MCF 10A (cell line): ENCODE measurements around the gene GSX2. TPM values are rescaled to one million over a fixed set of nuclear protein-coding genes. Genes with fewer than 3 reads are reported as not detected.
A peak's percentile ranks its signal among the peaks of the same experiment; 100 is the strongest.

Source experiments
- BruUV-seq: library from RNA; stranded (reverse); fragments of 400-500 nt; replicated peaks from 2 replicates; lab custom pipeline; 2021; lab: Mats Ljungman, UMichigan
- CTCF ChIA-PET: fragments of 300-600 bp; sonication (Branson Sonifier 250); formaldehyde crosslinking; extraction: SDS; loops from one replicate; lab custom pipeline; 2021; ENCODE audit warnings: antibody characterized with exemption, inconsistent platforms; lab: Yijun Ruan, JAX
- POLR2A ChIA-PET: fragments of 300-600, 350-650 bp; sonication (Branson Sonifier 250); formaldehyde crosslinking; extraction: SDS; loops from one replicate; lab custom pipeline; 2020; ENCODE audit warnings: antibody characterized with exemption, inconsistent platforms; lab: Yijun Ruan, JAX
- DNase-seq: peaks from one replicate; pipeline ENCODE4 v3.0.0-alpha.2; 2018; ENCODE audit not compliant: unreplicated experiment
- H3K27ac Mint-ChIP-seq: one replicate; pipeline ENCODE4 v1.8.0; 2022; ENCODE audit warnings: mild to moderate bottlenecking, low read depth, mixed read lengths; ENCODE audit not compliant: unreplicated experiment
- H3K27me3 Mint-ChIP-seq: one replicate; pipeline ENCODE4 v1.8.0; 2022; ENCODE audit warnings: mixed read lengths; ENCODE audit not compliant: insufficient read depth, unreplicated experiment
- H3K36me3 Mint-ChIP-seq: one replicate; pipeline ENCODE4 v1.8.0; 2022; ENCODE audit warnings: mild to moderate bottlenecking, moderate library complexity, mixed read lengths; ENCODE audit not compliant: insufficient read depth, unreplicated experiment
- H3K4me1 Mint-ChIP-seq: one replicate; pipeline ENCODE4 v1.8.0; 2022; ENCODE audit warnings: mixed read lengths; ENCODE audit not compliant: insufficient read depth, unreplicated experiment
- H3K4me3 Mint-ChIP-seq: one replicate; pipeline ENCODE4 v1.8.0; 2022; ENCODE audit warnings: mild to moderate bottlenecking, moderate library complexity, mixed read lengths; ENCODE audit not compliant: unreplicated experiment
- H3K9me3 Mint-ChIP-seq: one replicate; pipeline ENCODE4 v1.8.0; 2022; ENCODE audit warnings: mixed read lengths; ENCODE audit not compliant: unreplicated experiment
- intact Hi-C: fragments of 100-400 bp; cut with micrococcal nuclease; formaldehyde crosslinking; loops from 2 replicates; pipeline ENCODE4 v1.14.1; 2022
- total RNA-seq: library from RNA; stranded (reverse); gene quantifications from 2 replicates; pipeline ENCODE4 v1.2.3, GENCODE V29; 2022
- TF ChIP-seq, protein P1 (sequence below): fragments of 200-600 bp; IDR thresholded peaks from one replicate; pipeline ENCODE4 v1.8.0; 2022; ENCODE audit warnings: antibody characterized with exemption, mild to moderate bottlenecking; ENCODE audit not compliant: unreplicated experiment

GSX2 gene
- total RNA-seq, 1 experiment from 2014 or later: not detected

DNA sequence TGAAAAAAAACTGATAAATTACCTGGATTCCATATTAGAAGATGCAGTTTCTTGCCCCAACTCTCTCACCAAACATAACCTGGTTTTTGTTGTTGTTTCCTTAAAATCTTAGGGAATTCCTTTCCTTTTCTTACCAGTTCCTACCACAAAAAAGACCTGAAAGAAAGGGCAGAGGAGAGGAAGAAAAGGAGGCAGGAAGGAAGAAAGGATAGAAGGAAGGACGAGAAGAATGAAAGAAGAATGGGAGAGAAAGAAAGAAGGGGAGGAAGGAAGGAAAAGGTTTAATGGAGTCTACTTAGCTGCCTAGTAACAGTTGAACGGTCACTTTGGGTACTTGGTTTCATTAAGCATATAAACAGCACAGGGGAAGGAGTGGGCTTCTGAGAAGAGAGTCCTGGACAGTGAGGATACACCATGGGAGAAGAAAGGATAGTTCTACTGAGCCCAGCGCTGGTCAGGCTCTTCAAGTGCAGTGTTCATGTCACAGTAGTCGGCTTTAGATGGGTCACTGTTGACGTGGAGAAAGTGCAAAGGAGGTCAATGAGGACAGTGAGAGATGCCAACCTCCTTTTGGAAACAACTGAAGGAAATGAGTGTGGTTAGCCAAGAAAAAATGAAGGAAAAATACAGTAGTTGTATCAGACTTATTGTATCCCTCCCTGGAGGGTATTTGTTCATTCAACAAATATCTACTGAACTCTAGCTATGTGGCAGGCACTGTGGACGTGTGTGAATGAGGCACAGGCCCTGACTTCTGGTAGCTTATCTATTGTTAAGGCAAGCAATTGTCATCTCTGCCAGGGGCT is 34.5 kb upstream of the GSX2 start:
- TF ChIP-seq, protein P1, sequence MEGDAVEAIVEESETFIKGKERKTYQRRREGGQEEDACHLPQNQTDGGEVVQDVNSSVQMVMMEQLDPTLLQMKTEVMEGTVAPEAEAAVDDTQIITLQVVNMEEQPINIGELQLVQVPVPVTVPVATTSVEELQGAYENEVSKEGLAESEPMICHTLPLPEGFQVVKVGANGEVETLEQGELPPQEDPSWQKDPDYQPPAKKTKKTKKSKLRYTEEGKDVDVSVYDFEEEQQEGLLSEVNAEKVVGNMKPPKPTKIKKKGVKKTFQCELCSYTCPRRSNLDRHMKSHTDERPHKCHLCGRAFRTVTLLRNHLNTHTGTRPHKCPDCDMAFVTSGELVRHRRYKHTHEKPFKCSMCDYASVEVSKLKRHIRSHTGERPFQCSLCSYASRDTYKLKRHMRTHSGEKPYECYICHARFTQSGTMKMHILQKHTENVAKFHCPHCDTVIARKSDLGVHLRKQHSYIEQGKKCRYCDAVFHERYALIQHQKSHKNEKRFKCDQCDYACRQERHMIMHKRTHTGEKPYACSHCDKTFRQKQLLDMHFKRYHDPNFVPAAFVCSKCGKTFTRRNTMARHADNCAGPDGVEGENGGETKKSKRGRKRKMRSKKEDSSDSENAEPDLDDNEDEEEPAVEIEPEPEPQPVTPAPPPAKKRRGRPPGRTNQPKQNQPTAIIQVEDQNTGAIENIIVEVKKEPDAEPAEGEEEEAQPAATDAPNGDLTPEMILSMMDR: no peak
- H3K27ac Mint-ChIP-seq: peak overlapping the region; percentile 97
- intact Hi-C loops: no loop called here
- H3K4me1 Mint-ChIP-seq: peaks cover 40% of the 10 kb centered on the region
- H3K36me3 Mint-ChIP-seq: peaks cover 5% of the 10 kb centered on the region
- no TSS peak for BruUV-seq
- ChIA-PET CTCF (interaction anchor here (0.5 to 1.3 kb wide), 3 partner anchors 127 to 1760 kb away, joined by 3 to 5 read pairs (median 4); no protein-coding TSS in a partner anchor), POLR2A (interaction anchor here (0.7 to 3.1 kb wide), 11 partner anchors 8 to 151 kb away, joined by 3 to 14 read pairs (median 3); no protein-coding TSS in a partner anchor)
- no peak for DNase-seq
- H3K9me3 Mint-ChIP-seq: peaks cover 7% of the 10 kb centered on the region
- no peaks in the 10 kb centered on the region for H3K27me3 Mint-ChIP-seq
- peak overlapping the region; percentile 89 for H3K4me3 Mint-ChIP-seq

DNA sequence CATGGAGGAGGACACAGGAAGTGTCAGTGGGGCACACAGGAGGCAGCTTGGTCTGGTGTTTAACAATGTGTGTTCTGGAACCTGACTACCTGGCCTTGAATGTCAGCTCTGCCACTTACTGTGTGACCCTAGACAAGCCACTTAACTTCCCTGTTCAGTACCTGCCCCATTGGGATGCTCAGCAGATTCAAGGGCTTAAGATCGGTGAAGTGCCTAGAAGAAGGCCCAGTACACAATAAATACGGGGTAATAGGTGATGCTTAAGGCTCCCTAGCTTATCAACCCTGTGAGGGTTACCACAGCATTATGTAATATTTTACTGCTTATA is 33.9 kb upstream of the GSX2 start:
- Mint-ChIP-seq H3K4me3 (no peak overlapping the region), H3K27ac (peak overlapping the region; percentile 97), H3K36me3 (peaks cover 5% of the 10 kb centered on the region), H3K9me3 (peaks cover 7% of the 10 kb centered on the region), H3K27me3 (no peaks in the 10 kb centered on the region), H3K4me1 (peaks cover 37% of the 10 kb centered on the region)
- DNase-seq: no peak
- ChIA-PET POLR2A (interaction anchor here (0.8 to 1.6 kb wide), 10 partner anchors 8 to 363 kb away, joined by 3 to 8 read pairs (median 3); no protein-coding TSS in a partner anchor), CTCF (interaction anchor here (0.5 to 1.3 kb wide), 3 partner anchors 11 to 1759 kb away, joined by 3 to 5 read pairs (median 4); no protein-coding TSS in a partner anchor)
- TF ChIP-seq, protein P1: no peak
- BruUV-seq: no TSS peak
- intact Hi-C loops: no loop called here

DNA sequence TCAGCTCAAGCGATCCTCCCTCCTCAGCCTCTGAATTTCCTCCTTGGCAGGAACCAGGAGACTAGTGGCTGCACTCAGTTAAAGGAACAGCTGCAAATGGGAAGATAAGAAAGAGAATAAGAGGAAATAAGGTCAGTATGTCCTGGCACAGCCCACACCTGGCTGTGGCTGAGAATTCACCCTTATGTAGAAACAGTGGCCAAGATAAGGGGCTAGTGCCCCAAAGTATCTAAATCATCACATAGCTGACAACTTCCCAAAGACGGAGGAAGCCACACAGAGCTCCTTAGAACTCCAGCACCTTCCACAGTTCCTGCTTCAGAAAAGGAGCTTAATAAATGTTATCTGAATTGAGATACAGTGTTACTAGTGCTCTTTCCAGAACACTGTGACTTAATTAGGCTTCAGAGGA is 33.2 kb upstream of the GSX2 start:
- no peak for DNase-seq
- H3K4me1 Mint-ChIP-seq: peaks cover 30% of the 10 kb centered on the region
- POLR2A ChIA-PET: interaction anchor here (0.6 to 1.6 kb wide), 10 partner anchors 12 to 364 kb away, joined by 3 to 8 read pairs (median 3); no protein-coding TSS in a partner anchor
- H3K36me3 Mint-ChIP-seq: peaks cover 5% of the 10 kb centered on the region
- intact Hi-C loops: loop anchor here (1.0 kb wide), 1 partner anchor 151 kb away; no protein-coding TSS in a partner anchor
- peak overlapping the region; percentile 15 for H3K4me3 Mint-ChIP-seq
- TF ChIP-seq, protein P1: no peak
- peaks cover 7% of the 10 kb centered on the region for H3K9me3 Mint-ChIP-seq
- H3K27ac Mint-ChIP-seq: peak overlapping the region; percentile 68
- CTCF ChIA-PET: interaction anchor here (0.5 to 1.3 kb wide), 5 partner anchors 12 to 149 kb away, joined by 3 to 5 read pairs (median 4); no protein-coding TSS in a partner anchor
- no peaks in the 10 kb centered on the region for H3K27me3 Mint-ChIP-seq
- no TSS peak for BruUV-seq

DNA sequence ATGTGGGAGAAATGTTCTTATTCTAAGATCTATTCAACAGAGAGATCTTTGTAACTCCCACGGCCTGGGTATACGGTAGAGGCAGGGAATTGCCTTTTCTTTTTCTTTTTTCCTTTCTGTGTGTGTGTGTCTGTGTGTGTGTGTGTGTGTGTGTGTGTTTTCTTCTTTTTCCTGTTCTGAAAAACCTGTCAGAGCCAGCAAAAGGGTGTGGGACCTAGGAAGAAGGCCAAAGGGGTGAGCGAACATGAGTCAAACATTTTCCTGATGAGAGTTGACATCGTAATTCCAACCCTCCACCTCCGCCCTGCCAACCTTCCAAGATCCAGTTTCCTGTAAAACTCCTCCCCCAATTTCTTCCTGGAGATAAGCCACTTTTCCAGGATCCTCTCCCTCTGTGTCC is 32.8 kb upstream of the GSX2 start:
- ChIA-PET POLR2A (interaction anchor here (0.6 to 1.6 kb wide), 7 partner anchors 15 to 364 kb away, joined by 3 to 5 read pairs (median 3); no protein-coding TSS in a partner anchor), CTCF (interaction anchor here (0.6 to 1.0 kb wide), 3 partner anchors 86 to 1241 kb away, joined by 3 to 4 read pairs (median 4); no protein-coding TSS in a partner anchor)
- intact Hi-C loops: loop anchor here (1.0 kb wide), 1 partner anchor 150 kb away; no protein-coding TSS in a partner anchor
- Mint-ChIP-seq H3K27me3 (no peaks in the 10 kb centered on the region), H3K4me3 (peak overlapping the region; percentile 15), H3K27ac (peak overlapping the region; percentile 68), H3K4me1 (peaks cover 29% of the 10 kb centered on the region), H3K9me3 (peaks cover 7% of the 10 kb centered on the region), H3K36me3 (peaks cover 5% of the 10 kb centered on the region)
- BruUV-seq: no TSS peak
- TF ChIP-seq, protein P1: no peak
- peak; percentile 95 for DNase-seq
